ENCODE results near the gene ZNF555. TPM values are rescaled to one million over a fixed set of nuclear protein-coding genes. Genes with fewer than 3 reads are reported as not detected.
A peak's percentile ranks its signal among the peaks of the same experiment; 100 is the strongest.

Gene ZNF555
- total RNA-seq, 4 donors from 2014 or later: 1.9 to 5.5 (median 2.7) TPM

DNA sequence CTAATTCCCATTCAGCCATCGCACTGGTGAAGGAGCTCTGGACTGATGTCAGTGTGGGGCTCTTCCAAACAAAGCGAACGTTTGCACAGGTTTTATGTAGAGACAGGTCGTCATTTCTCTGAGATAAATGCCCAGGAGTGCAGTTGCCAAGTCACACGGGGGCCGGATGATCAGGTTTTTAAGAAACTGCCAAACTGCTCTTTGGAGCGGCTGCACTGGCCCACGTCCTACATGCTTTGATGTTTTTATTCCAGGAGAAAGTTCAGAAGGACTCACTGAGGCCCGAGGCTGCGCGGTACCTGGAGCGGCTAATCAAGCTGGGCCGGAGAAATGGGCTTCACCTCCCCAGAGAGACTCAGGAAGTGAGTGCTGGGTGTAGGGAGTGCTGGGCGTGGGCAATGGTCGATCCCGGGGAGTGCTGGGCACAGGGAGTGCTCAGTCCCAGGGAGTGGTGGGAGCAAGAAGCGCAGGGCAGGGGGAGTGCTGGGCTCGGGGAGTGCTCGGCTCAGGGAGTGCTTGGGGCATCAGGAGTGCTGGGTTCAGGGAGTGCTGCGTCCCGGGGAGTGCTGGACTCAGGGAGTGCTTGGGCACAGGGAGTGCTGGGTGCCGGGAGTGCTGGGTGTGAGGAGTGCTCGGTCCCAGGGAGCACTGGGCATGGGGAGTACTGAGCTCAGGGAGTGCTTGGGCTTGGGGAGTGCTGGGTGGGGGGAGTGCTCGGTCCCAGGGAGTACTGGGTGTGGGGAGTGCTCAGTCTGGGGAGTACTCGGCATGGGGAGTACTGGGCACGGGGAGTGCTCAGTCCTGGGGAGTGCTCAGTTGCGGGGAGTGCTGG, 45.2 kb upstream of the ZNF555 start:
- in situ Hi-C loops (cut with MboI; ENCODE audit: low sequenced_read_pairs in 4 of 4) (no loop called here), intact Hi-C loops (cut with DNase I; ENCODE audit: low total_unique reads) (no loop called here)
- no peak for ATAC-seq
- Histone ChIP-seq H3K4me3 (no peak overlapping the region), H3K27me3 (no peaks in the 10 kb centered on the region), H3K27ac (no peak overlapping the region), H3K4me1 (no peaks in the 10 kb centered on the region), H3K9me3 (no peaks in the 10 kb centered on the region), H3K36me3 (peaks cover 0 to 62% of the 10 kb centered on the region in 2 donors)
- no peak for DNase-seq
- TF ChIP-seq, protein P1, sequence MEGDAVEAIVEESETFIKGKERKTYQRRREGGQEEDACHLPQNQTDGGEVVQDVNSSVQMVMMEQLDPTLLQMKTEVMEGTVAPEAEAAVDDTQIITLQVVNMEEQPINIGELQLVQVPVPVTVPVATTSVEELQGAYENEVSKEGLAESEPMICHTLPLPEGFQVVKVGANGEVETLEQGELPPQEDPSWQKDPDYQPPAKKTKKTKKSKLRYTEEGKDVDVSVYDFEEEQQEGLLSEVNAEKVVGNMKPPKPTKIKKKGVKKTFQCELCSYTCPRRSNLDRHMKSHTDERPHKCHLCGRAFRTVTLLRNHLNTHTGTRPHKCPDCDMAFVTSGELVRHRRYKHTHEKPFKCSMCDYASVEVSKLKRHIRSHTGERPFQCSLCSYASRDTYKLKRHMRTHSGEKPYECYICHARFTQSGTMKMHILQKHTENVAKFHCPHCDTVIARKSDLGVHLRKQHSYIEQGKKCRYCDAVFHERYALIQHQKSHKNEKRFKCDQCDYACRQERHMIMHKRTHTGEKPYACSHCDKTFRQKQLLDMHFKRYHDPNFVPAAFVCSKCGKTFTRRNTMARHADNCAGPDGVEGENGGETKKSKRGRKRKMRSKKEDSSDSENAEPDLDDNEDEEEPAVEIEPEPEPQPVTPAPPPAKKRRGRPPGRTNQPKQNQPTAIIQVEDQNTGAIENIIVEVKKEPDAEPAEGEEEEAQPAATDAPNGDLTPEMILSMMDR (IDR thresholded peaks at IDR 0.05 in 4 of 5, conservative IDR thresholded peaks at IDR 0.05 in 1 of 5): no peak
- no peak for TF ChIP-seq POLR2A (IDR thresholded peaks at IDR 0.05)

DNA sequence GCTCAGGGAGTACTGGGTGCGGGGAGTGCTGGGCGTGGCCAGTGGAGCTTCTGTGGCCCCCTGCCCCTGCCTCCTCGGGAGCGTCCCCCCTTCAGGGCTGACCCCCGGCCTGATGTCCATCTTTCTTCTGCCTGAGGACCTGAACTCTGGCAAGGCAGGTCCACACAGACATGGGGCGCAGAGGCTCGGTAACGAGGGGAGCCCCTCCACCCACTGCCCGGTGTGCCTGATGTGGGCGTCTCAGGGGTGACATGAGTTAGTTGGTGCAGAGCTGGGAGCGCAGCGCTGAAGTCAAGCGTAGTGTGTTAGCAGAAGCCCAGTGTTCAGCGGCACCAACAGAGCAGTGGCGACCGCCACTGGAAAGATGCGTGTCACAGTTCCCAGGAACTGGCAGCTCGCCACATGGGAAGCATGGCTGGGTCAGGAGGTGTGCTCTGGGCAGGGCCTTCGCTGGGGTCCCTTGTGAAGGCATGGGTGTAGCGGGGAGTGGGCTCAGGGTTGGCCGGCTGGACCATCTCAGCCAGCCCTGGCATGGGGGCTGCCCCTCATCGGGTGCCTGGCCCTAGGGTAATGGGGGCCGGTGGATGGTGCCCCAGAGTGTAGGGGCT, 44.5 kb upstream of the ZNF555 start:
- Histone ChIP-seq H3K4me1 (no peaks in the 10 kb centered on the region), H3K27me3 (no peaks in the 10 kb centered on the region), H3K9me3 (no peaks in the 10 kb centered on the region), H3K4me3 (no peak overlapping the region), H3K27ac (no peak overlapping the region), H3K36me3 (peaks cover 0 to 64% of the 10 kb centered on the region in 2 donors)
- no peak for DNase-seq
- in situ Hi-C loops (cut with MboI; ENCODE audit: low sequenced_read_pairs in 4 of 4) (no loop called here), intact Hi-C loops (cut with DNase I; ENCODE audit: low total_unique reads) (no loop called here)
- TF ChIP-seq, protein P1 (IDR thresholded peaks at IDR 0.05 in 4 of 5, conservative IDR thresholded peaks at IDR 0.05 in 1 of 5): no peak
- no peak for ATAC-seq

DNA sequence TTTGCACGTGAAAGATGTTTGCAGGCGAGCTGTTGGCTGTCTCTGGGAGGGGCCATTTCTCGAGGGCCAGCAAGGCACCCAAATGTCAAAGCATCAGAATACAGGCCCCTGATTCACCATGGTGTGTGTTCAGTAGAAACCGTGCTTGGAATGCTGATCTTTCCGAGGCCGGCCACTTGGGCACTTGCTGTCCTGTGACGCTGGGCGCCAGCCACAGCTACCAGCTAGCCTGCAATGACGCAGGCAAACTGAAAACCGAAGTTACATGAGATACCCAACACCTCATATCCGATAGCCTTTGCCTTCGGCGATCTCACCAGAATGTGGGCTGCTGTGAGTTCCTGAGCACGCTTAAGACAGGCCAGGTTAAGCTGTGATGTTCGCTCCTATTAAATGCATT, 44.0 kb upstream of the ZNF555 start:
- Histone ChIP-seq H3K27me3 (no peaks in the 10 kb centered on the region), H3K4me3 (no peak overlapping the region), H3K4me1 (no peaks in the 10 kb centered on the region), H3K36me3 (peaks cover 0 to 58% of the 10 kb centered on the region in 2 donors), H3K27ac (no peak overlapping the region), H3K9me3 (no peaks in the 10 kb centered on the region)
- no peak for TF ChIP-seq POLR2A (IDR thresholded peaks at IDR 0.05)
- TF ChIP-seq, protein P1 (IDR thresholded peaks at IDR 0.05 in 4 of 5, conservative IDR thresholded peaks at IDR 0.05 in 1 of 5): no peak
- intact Hi-C loops (cut with DNase I; ENCODE audit: low total_unique reads): no loop called here
- ATAC-seq (no peak), DNase-seq (no peak)
- in situ Hi-C loops (cut with MboI; ENCODE audit: low sequenced_read_pairs in 4 of 4): no loop called here

DNA sequence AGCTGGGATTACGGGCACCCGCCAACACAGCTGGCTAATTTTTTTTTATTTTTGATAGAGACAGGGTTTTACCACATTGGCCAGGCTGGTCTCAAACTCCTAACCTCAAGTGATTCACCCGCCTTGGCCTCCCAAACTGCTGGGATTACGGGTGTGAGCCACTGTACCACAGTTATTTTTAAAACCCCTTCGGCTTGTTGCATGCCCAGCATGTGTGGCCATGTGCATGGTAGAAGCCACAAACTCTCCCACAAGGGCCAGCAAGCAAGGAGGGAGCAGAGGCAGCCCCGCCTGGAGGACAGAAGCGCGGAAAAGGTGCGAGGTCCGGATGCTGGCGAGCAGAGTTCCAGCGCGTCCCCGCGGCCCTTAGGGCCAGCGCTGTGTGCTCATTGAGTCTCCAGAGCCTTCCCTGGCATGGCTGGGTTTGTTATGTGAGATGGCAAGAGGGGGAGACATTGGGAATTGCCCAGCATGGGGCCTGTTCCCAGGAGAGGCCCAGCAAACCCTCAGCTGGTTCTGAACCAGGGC, 43.1 kb upstream of the ZNF555 start:
- Histone ChIP-seq H3K27ac (peak overlapping the region in 2 of 4 donors; percentile 36 to 38), H3K36me3 (peaks cover 0 to 54% of the 10 kb centered on the region in 2 donors)

More for the DNA sequence above, 43.1 kb upstream of the ZNF555 start:
- Histone ChIP-seq H3K4me1 (no peaks in the 10 kb centered on the region), H3K4me3 (no peak overlapping the region), H3K27me3 (no peaks in the 10 kb centered on the region), H3K9me3 (no peaks in the 10 kb centered on the region)
- intact Hi-C loops (cut with DNase I; ENCODE audit: low total_unique reads): no loop called here
- DNase-seq (no peak), ATAC-seq (peak in 1 of 2 donors; percentile 11)
- TF ChIP-seq POLR2A (IDR thresholded peaks at IDR 0.05): no peak
- TF ChIP-seq, protein P1 (IDR thresholded peaks at IDR 0.05 in 4 of 5, conservative IDR thresholded peaks at IDR 0.05 in 1 of 5): no peak
- in situ Hi-C loops (cut with MboI; ENCODE audit: low sequenced_read_pairs in 4 of 4): no loop called here
